Measurements from ENCODE around the gene SLC8A3.

SLC8A3 gene

DNA sequence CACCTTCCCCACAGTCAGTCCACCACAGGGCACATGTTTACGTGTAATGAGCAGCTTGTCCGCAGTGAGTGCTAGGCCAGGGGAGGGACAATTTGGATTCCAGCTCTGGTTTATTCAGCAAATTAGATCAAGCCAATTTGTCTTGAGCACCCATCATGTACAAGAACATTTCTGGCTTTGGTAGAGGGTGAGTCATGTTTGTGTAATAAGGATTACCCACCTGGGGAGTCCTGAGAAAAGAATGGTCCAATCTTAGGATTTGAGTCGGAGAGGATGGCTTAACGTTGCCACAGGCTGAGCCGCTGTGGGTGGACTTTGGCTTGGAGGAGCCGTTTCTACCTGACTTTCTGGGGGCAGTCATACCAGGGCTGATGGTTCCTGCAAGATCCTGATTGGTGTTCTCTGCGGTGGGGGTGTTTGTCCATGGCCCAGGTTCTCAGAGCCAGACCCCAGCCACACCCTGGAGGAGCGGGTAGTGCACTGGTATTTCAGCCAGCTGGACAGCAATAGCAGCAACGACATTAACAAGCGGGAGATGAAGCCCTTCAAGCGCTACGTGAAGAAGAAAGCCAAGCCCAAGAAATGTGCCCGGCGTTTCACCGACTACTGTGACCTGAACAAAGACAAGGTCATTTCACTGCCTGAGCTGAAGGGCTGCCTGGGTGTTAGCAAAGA, 165.8 kb downstream of the SLC8A3 start:
- no peak for DNase-seq (ENCODE audit: low read depth)

DNA sequence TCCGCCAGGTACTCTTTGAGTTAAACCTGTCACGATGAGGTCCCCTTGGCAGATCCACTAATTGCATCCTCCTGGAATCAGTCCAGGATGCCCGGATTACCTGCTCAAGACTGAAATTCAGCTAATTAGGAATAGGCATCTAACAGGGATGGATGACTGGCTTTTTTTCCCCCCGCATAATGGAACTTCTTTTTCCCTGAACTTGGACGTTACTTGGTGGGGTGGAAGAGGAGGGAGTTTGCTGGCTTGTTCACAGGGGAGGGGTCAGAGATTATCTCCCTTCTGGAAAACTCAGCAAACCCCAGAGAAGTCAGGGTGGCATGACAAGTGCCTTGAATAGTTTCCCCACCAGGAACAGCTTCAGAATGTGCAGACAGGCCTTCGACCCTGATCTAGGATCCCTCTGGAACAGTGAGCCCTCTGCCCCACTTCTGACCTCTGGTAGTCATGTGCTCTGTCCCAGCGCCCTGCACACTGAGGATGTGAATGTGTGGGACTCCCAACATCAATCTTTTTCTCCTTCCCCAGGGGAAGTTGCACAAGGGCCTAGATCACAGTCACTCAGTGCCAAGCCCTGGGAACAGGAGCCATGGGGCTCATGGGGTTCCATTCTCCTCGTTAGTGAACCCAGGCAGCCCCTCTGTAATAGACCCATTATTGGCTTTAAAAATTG, 167.1 kb downstream of the SLC8A3 start:
- no peak for DNase-seq (ENCODE audit: low read depth)

- DNase-seq (ENCODE audit: low read depth) = peak; percentile 22
Measured at GRCh38 chr14:70020352-70021170, 168.2 kb downstream of the SLC8A3 start.

- no peak for DNase-seq (ENCODE audit: low read depth)
Measured at GRCh38 chr14:70019695-70020094, 169.1 kb downstream of the SLC8A3 start.

DNA sequence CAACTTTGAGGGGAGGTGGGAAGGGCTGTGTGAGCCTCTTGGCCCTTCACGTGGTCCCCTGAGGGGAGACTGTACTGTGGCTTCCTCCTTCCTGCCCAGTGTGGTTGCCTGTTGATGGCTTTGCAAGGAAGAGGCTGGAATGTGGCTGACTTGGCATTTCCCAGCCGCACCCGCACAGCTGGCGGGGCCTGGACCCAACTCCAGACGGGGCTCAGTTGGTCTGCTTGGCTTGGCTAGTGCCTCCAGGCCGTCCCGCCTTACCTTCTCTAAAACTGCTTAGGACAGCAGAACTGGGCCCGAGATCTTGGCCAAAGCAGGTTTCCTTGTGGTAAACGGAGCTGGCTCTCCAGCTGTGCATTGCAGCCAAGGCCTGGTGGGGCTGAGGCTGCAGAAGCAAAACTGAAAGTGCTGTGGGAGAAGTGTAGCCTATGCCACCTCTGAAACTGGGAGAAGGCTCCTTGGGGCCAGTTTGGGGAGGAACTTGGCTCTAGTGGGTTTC, 170.0 kb downstream of the SLC8A3 start:
- DNase-seq (ENCODE audit: low read depth) = peak; percentile 3

DNA sequence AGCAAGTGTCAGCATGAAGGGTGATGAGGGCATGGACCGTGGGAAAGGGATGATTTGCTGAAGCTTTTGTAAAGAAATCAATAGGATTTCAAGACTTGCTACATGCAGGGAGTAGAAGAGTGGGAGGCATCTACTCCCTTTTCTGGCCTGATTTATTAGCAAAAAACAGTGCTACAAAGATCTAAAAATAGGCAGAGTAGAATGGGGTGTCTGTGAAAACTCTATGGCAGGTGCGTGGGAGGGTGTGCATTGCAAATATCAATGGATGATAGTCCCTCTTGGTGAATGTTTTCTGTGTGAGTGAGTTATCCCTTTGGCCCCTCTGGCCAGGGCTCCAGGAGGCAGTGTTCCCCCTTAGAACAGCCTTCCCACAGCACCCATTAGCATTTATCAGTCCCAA, 170.5 kb downstream of the SLC8A3 start:
- peak; percentile 11 for DNase-seq (ENCODE audit: low read depth)

DNA sequence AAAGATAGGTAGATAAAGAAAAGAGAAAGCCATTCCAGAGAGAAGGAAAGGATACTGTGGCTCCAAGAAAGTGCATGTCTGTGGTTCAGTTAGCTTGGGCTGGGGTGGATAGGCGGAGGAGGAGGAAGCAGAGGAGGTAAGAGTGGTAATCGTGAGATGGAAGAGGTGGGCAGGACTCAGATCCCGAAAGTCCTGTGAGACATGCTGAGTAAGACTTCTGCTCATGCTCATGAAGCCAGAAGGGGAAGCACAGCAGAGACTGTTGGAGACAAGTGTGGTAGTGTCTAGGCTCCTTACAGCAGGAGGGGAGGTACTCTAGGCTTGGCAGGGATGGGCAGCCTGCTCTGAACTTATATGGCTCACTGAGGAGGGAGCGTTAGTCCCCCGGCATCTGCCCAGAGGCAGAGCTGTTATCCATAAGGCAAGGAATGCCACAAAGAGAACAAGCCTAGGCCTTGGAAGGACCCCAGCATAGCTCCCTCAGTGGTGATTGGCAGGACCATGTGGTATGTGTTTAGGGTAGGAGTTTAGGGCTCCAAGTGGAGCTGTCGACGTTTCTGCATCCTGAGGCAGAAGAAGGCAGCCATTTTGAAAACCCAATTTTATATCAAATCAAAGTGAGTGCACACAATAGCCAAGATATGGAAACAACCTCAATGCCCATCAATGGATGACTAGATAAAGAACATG, 174.2 kb downstream of the SLC8A3 start:
- DNase-seq (ENCODE audit: low read depth) = no peak

DNA sequence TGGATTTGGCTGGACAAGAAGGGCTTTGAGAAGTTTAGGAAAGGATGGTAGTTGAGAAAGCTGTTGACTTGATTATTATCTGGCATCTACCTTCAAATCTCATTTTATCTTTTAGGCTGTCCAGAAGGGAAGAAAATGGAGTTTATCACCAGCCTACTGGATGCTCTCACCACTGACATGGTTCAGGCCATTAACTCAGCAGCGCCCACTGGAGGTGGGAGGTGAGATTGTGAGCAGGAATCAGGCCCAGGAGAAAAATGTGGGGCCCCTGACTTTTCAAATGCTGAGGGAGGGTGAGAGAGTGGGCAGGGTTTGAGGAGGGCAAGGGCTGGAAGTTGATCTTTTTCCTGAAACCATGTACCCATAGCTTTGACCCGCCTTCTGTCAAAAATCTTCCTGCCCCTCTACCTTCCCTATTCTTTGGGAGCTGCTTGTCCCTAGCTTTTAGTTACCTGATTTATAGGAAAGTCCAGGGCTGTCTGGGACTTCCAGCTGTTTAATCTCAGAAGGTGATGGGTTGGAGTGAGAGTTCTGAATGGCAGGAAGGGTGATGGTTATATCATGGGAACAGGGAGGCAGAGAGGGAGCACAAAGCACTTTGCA, 175.4 kb downstream of the SLC8A3 start:
- DNase-seq (ENCODE audit: low read depth) = peak; percentile 10

- no peak for DNase-seq (ENCODE audit: low read depth)
Measured at GRCh38 chr14:70011708-70012107, 177.0 kb downstream of the SLC8A3 start.

- no peak for DNase-seq (ENCODE audit: low read depth)
Measured at GRCh38 chr14:70011098-70011497, 177.7 kb downstream of the SLC8A3 start.

DNA sequence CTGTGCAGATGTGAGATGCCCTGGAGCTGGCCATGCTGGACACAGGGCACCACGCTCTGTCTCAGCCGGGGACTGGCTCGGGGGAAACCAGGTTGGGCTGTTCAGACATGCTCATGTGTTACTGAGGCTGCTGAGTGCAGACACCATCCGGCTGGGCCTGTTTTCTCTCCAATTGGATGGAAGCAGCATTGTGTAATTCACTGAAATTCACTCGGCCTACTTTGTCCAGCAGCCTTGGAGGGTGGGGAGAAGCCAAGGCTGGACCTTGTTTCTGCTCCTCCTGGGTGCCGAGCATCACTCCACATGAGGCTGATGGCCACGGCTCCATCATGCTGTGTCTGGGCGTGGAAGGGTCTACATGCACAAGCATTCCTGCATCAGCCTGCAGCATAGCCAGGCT, 178.8 kb downstream of the SLC8A3 start:
- peak; percentile 2 for DNase-seq (ENCODE audit: low read depth)

DNA sequence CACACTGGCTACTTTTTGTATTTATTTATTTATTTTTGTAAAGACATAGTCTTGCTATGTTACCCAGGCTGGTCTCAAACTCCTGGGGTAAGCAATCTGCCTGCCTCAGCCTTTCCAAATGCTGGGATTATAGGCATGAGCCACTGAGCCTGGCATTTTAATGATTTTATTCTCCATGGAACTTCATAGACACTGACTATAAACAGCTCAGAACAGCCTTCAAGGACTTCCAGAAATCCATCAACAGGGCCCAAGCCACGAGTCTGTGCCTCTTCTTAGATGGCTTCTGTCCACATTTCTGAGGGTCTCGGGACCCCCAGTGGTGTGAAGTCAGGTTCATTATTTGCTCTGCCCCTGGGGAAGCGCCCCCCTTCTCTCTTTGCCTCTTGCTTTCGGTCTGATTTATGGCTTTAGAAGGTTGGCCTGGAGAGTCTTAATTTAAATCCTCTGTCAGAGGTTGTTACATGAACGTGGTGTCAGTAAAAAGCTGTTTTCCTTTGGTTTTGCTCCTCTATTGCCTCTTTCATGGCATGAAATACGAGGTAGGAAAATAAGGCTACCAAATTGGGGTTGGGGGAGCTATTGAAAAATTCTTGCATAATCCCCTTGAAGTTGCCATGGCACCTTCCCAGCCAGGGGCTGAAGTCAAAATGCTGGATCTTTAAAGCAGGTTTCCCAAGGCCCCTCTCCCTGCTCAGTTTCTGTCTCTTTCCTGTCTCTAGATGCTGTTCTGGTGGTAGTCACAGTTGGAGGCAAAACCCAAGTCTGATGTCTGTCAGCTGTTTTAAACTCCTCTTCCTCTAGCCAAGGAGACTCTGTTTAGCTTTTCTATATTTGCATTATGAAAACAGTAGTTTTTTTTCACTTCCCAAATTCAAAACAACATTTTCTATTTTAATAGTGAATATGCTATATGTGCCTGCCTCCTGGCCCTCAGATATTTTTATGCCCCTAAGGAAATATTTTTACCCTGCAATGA, 180.2 kb downstream of the SLC8A3 start:
- DNase-seq (ENCODE audit: low read depth) = no peak

- no peak for DNase-seq (ENCODE audit: low read depth)
Measured at GRCh38 chr14:70006699-70007098, 182.1 kb downstream of the SLC8A3 start.

DNA sequence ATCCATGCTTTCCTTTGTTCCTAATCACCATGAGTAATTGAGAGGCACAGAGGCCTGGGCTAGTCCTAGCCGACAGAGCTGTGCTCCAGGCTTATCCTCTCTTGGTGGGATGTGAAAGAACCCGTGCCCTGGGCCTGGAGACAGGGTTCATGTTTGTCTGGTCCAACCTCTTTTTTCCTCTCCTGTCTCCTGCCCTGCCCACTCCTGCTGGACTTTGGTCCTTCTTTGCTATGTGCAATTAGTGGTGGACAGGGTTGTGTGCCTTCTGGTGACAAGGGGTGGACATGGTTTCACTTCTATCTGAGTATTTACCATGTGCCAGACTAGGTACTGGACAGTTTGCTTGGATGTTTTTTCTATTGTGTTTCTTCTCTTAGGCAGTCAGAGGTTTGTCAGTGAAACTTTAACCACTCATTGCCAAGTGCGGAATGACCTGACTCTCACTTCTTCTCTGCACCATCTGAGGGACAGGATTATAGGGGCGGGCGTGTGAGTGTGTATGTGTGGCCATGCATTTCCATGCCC, 183.4 kb downstream of the SLC8A3 start:
- no peak for DNase-seq (ENCODE audit: low read depth)

GRCh38 chr14:70004791-70005190, 184.0 kb downstream of the SLC8A3 start:
- no peak for DNase-seq (ENCODE audit: low read depth)

GRCh38 chr14:70002589-70003346, 186.0 kb downstream of the SLC8A3 start:
- DNase-seq (ENCODE audit: low read depth) = peak; percentile 40

DNA sequence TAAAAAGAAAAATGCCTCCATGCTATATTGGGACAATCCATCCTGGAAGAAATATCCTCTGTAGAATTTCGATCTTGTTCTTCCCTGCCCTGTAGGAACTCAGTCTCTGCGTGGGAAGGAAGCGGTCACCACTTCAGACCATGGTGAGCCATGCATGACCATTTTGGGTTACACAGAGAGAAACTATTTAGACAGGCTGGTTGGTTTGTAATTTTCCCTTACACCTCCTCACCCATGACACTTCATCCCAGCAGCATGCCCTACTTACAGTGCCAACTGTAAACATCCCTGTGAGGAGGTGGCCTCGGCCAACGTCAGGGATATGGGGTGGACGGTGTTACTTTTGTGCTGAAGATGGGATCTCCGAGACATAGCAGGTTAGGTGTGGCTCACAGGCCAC, 188.2 kb downstream of the SLC8A3 start:
- no peak for DNase-seq (ENCODE audit: low read depth)

- DNase-seq (ENCODE audit: low read depth) = peak; percentile 71
Measured at GRCh38 chr14:69999261-69999674, 189.5 kb downstream of the SLC8A3 start.

DNA sequence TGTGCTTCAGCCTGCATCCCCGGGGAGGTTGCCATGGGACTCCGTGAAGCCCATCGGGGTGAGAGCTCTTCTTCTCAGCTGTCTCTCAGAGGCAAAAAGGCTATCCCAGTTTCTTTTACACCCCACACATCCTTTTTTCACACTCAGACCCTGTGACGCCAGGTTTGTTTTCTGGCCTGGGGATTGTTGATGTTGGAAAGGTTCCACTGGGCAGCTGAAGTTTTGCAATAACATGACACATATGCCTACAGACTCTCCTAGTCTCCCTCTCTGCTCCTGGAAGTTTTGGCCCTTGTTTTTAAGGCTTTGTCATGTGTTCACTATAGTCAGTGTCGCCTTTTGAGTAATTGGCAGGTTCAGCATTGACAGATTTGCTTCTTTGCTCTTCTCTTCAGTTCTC, 190.9 kb downstream of the SLC8A3 start:
- peak; percentile 61 for DNase-seq (ENCODE audit: low read depth)

GRCh38 chr14:69996216-69996615, 192.5 kb downstream of the SLC8A3 start:
- peak; percentile 4 for DNase-seq (ENCODE audit: low read depth)
